22Rv1 (cell line): ENCODE data around the gene MAP3K14.

ENCODE experiments used
- ZFX ChIP-seq: fragments of 450-650 bp; IDR thresholded peaks from 2 replicates; pipeline ENCODE4 v1.6.1; 2017; ENCODE audit warnings: antibody characterized with exemption, borderline replicate concordance
- TF ChIP-seq, protein P1 (sequence below): fragments of 450-650 bp; IDR thresholded peaks from 2 replicates; pipeline ENCODE4 v1.5.1; 2017; ENCODE audit warnings: mild to moderate bottlenecking

DNA sequence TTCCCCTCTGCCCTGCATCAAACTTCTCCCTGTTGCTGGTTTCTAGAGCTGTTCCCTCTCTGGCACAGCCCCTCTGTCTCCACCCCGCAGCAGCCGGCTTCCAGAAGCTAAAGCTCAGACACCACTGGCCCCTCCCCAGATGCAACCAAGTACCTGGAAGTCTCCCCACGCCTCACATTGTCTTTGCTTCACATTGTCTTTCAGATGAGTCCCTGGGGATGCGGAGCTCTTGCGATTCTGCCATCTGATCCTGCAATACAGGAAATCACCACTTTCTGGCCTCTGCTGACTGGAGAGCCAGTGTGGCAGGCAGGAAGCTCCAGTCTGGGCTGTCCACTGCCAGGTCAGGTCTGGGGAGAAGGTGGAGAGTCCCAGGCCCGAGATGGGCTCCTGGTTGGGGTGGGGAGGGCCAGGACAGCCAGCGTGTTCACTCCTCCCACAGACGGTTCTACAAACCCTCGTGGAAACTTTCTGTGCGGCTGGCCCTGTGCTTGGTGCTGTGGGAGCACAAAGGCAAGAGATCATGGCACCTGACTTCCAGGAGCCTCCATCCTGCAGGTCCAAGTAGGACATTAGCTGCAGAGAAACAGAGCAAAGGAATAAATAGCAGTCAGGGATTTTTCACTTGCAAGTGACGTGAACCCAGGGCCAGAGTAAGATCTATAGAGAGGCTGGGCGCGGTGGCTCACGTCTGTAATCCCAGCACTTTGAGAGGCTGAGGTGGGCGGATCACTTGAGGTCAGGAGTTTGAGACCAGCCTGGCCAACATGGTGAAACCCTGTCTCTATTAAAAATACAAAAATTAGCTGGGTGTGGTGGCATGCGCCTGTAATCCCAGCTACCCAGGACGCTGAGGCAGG lies 47.9 kb upstream of the MAP3K14 start:
- TF ChIP-seq, protein P1, sequence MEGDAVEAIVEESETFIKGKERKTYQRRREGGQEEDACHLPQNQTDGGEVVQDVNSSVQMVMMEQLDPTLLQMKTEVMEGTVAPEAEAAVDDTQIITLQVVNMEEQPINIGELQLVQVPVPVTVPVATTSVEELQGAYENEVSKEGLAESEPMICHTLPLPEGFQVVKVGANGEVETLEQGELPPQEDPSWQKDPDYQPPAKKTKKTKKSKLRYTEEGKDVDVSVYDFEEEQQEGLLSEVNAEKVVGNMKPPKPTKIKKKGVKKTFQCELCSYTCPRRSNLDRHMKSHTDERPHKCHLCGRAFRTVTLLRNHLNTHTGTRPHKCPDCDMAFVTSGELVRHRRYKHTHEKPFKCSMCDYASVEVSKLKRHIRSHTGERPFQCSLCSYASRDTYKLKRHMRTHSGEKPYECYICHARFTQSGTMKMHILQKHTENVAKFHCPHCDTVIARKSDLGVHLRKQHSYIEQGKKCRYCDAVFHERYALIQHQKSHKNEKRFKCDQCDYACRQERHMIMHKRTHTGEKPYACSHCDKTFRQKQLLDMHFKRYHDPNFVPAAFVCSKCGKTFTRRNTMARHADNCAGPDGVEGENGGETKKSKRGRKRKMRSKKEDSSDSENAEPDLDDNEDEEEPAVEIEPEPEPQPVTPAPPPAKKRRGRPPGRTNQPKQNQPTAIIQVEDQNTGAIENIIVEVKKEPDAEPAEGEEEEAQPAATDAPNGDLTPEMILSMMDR: no peak
- TF ChIP-seq ZFX: no peak
